Lower lobe of right lung (tissue), 2 donors: ENCODE measurements around the gene KCTD5. TPM values are rescaled to one million over a fixed set of nuclear protein-coding genes. Genes with fewer than 3 reads are reported as not detected.

Experiments used
- ATAC-seq, 2 donors: fragments of 200-7000 bp; cut with Tn5 transposase; one replicate each; pipeline ENCODE4 v1.9.1; 2020 to 2022; ENCODE audit warnings: mild to moderate bottlenecking in 2 of 2, moderate library complexity in 2 of 2
- DNase-seq: peaks from one replicate; pipeline ENCODE4 v3.0.0-alpha.2; 2020
- H3K27ac ChIP-seq: fragments of 200-600 bp; one replicate; pipeline ENCODE4 v1.8.0; 2022
- H3K27me3 ChIP-seq: fragments of 200-600 bp; one replicate; pipeline ENCODE4 v1.8.0; 2022; ENCODE audit warnings: low read depth
- H3K36me3 ChIP-seq: fragments of 200-600 bp; one replicate; pipeline ENCODE4 v1.8.0; 2022; ENCODE audit warnings: mild to moderate bottlenecking
- H3K4me1 ChIP-seq: fragments of 200-600 bp; one replicate; pipeline ENCODE4 v1.8.0; 2022
- H3K4me3 ChIP-seq: fragments of 200-600 bp; one replicate; pipeline ENCODE4 v1.8.0; 2022; ENCODE audit warnings: mild to moderate bottlenecking
- H3K9me3 ChIP-seq: fragments of 200-600 bp; one replicate; pipeline ENCODE4 v1.8.0; 2022
- intact Hi-C: fragments of 100-400 bp; cut with DNase I; formaldehyde crosslinking; loops from one replicate; pipeline ENCODE4 v1.11.0; 2022
- total RNA-seq: library from RNA; stranded (reverse); fragmentation: NEBNext Ultra II Directional; extraction: Animal tissue kit (Norgen Biotek cat#: 25700); gene quantifications from one replicate; pipeline ENCODE4 v1.2.1, GENCODE V29; 2021
- TF ChIP-seq, protein P1 (sequence below): fragments of 200-600 bp; IDR thresholded peaks from one replicate; pipeline ENCODE4 v1.8.0; 2022; ENCODE audit warnings: antibody characterized with exemption, mild to moderate bottlenecking
- donor health status: DM: no; HTN: yes; CAD: no; lungs with severe emphysema.

Gene KCTD5
- total RNA-seq, 1 donor from 2014 or later: 24.8 TPM

DNA sequence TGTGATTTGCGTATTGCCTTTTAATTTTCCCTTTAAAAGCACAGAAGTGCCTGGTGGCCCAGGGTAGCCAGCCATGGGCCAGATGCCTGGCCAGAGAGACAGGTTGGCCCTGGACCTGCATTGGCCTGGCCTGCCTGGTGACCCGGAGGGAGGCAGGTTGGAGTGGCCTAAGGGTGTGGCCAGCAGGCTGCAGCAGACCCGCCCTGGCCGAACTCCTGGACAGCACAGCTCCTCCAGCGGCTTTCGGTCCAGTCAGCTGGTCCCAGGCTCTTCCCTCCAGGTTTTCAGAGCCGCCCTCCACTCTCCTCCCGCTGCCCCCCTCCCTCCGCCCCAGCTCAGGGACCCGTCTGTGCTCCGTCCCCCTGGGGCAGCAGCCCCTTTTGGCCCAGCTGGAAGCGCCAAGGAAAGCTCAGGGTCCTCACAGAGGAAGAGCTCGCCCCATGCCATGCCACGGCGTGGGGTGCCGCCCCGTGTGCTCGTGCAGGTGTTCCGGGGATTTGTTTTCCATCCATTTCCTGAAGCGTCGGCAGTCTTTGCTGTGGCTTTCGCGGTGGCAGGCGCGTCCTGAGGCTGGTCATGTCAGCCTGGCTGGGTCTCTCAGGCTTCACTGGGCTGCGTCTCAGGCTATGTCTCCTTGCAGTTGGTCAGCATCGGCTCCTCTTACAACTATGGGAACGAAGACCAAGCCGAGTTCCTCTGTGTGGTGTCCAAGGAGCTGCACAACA, 19.6 kb downstream of the KCTD5 start:
- no peak overlapping the region for H3K4me3 ChIP-seq
- H3K27me3 ChIP-seq: no peaks in the 10 kb centered on the region
- H3K4me1 ChIP-seq: no peaks in the 10 kb centered on the region
- intact Hi-C loops: no loop called here
- H3K36me3 ChIP-seq: peaks cover 93% of the 10 kb centered on the region
- no peak overlapping the region for H3K27ac ChIP-seq
- DNase-seq (no peak), ATAC-seq (no peak)
- TF ChIP-seq, protein P1, sequence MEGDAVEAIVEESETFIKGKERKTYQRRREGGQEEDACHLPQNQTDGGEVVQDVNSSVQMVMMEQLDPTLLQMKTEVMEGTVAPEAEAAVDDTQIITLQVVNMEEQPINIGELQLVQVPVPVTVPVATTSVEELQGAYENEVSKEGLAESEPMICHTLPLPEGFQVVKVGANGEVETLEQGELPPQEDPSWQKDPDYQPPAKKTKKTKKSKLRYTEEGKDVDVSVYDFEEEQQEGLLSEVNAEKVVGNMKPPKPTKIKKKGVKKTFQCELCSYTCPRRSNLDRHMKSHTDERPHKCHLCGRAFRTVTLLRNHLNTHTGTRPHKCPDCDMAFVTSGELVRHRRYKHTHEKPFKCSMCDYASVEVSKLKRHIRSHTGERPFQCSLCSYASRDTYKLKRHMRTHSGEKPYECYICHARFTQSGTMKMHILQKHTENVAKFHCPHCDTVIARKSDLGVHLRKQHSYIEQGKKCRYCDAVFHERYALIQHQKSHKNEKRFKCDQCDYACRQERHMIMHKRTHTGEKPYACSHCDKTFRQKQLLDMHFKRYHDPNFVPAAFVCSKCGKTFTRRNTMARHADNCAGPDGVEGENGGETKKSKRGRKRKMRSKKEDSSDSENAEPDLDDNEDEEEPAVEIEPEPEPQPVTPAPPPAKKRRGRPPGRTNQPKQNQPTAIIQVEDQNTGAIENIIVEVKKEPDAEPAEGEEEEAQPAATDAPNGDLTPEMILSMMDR: no peak
- H3K9me3 ChIP-seq: no peaks in the 10 kb centered on the region

DNA sequence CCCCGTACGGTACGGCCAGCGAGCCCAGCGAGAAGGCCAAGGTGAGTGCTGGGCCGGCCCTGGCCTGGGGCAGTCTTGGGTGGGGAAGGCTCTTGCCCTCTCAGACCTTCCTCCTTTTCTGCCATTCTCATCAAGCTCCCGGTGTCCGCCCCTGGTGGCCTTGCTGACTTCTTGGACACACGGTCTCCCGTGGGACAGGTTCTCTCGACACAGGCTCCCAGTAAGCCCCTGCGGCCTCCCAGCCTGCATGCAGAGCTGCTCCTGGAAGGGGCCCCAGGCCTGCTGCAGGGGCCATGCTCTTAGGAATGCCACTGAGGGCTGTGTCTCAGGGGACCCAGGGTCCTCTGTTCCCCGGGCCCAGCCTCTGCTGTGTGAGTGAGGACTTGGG, 20.1 kb downstream of the KCTD5 start:
- TF ChIP-seq, protein P1: no peak
- intact Hi-C loops: no loop called here

DNA sequence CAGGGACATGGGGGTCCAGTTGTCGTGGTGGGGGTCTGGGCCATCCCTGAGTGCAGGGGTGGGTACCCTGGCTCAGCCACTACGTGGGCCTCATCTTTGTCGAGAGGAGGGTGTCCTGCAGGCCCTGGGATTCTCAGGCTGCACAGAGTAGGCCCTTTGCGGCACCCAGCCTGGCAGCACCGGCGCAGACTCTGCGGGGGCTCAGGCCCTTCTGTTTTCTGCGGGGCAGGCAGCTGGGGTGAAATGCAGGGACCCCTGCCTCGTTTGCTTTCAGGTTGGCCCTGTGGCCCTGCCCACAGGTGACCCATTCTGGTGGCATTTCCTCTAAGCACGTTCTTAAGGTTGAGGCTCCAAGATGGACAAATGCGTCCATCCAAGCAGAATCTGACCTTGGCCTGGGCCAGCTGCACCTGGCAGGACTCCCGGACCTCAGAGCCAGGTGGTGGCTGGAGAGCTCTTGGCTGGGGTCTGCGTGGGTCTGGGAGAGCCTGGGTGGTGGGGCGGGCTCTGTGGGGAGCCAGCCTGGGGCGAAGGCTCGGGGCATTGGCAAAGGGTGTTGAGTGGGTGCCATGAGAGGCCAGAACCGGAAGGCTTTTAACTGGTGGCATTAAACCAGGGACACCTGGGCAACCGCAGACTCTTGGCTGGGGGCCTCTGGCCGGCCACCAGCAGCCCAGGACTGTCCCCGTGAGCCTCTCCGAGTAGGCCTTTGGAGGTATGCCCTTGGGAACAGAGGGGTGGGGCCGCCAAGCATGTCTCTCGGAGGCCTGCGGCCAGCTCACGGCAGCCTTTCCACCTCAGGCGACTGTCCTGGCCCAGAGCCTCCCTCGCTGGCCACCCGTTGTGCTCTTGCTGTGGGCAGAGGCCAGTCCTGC, 20.8 kb downstream of the KCTD5 start:
- Histone ChIP-seq H3K36me3 (peaks cover 93% of the 10 kb centered on the region), H3K27me3 (no peaks in the 10 kb centered on the region), H3K27ac (no peak overlapping the region), H3K4me3 (no peak overlapping the region), H3K4me1 (no peaks in the 10 kb centered on the region), H3K9me3 (no peaks in the 10 kb centered on the region)
- DNase-seq (no peak), ATAC-seq (no peak)
- TF ChIP-seq, protein P1: no peak
- intact Hi-C loops: no loop called here

More for the DNA sequence above, 20.1 kb downstream of the KCTD5 start:
- Histone ChIP-seq H3K9me3 (no peaks in the 10 kb centered on the region), H3K4me1 (no peaks in the 10 kb centered on the region), H3K27me3 (no peaks in the 10 kb centered on the region), H3K4me3 (no peak overlapping the region), H3K36me3 (peaks cover 93% of the 10 kb centered on the region), H3K27ac (no peak overlapping the region)
- DNase-seq (no peak), ATAC-seq (no peak)

DNA sequence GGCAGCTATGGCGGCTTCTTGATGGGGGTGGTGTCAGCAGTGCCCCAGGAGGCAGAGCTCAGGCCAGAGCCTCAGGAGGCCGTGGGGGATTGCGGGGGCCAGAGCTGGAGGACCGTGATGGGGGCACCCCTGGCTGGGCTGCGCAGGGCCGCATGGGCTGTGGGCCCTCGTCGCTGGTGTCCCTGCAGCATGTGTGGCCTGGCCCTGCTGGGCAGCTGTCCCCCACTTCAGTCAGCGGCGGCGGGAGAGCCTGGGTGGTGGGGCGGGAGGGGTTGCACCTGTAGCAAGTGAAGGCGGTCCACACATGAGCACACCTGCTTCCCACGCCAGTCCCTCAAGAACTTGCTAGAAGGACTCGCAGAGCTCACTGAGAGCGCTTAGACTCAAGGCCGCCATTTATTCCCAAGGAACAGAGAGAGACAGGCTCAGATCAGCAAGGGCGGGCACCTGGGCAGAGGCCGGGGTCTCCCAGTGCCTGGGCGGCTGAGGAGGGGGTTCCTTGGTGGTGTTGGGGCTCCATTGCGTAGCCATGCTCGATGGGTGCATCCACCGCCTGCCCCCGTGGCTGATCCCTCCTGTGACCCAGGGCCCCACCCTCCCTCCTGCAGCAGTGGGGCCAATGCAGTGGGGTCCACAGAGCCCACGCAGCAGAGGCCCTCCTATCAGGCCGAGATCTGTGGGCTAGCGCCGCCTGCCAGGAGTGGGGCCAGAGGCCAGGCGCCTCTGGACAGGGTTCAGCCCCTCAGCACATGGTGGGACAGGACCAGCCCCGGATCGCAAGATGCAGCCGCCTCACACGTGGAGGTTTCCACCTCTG, 22.1 kb downstream of the KCTD5 start:
- Histone ChIP-seq H3K9me3 (no peaks in the 10 kb centered on the region), H3K4me1 (no peaks in the 10 kb centered on the region), H3K4me3 (no peak overlapping the region), H3K27me3 (no peaks in the 10 kb centered on the region), H3K36me3 (peaks cover 93% of the 10 kb centered on the region), H3K27ac (no peak overlapping the region)
- no peak for DNase-seq
- TF ChIP-seq, protein P1: no peak
- intact Hi-C loops: no loop called here
- no peak for ATAC-seq

DNA sequence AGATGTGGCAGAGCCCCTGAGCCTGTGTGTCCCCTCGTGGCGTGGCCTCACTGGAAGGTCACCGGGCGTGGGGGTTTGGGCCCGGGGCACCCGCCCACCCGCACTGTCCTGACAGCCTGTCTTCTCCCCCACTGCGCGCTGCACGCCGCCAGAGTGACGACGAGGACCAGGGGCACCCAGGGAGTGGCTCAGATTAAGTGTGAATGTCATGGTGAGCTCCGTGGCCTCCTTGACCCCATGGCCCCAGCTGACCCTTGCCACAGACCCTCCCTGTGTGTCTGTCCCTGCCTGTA, 22.6 kb downstream of the KCTD5 start:
- TF ChIP-seq, protein P1: no peak
- H3K9me3 ChIP-seq: no peaks in the 10 kb centered on the region
- no peaks in the 10 kb centered on the region for H3K27me3 ChIP-seq
- H3K4me3 ChIP-seq: no peak overlapping the region
- no peaks in the 10 kb centered on the region for H3K4me1 ChIP-seq
- ATAC-seq: no peak
- no peak for DNase-seq
- no peak overlapping the region for H3K27ac ChIP-seq
- H3K36me3 ChIP-seq: peaks cover 93% of the 10 kb centered on the region
- intact Hi-C loops: no loop called here
